WTC11 (cell line): ENCODE measurements around the gene SYT17.

Experiments
- AFF4 ChIP-seq: sonication (generic); formaldehyde crosslinking; IDR thresholded peaks from 2 replicates; pipeline ENCODE4 v1.8.1; 2023; ENCODE audit warnings: mild to moderate bottlenecking, missing genetic modification reagents, borderline replicate concordance
- ARID4B ChIP-seq: sonication (generic); formaldehyde crosslinking; IDR thresholded peaks from 2 replicates; pipeline ENCODE4 v1.8.0; 2023; ENCODE audit warnings: missing genetic modification reagents, mild to moderate bottlenecking, borderline replicate concordance
- ATF1 ChIP-seq: sonication (generic); formaldehyde crosslinking; IDR thresholded peaks from 2 replicates; pipeline ENCODE4 v1.8.1; 2023; ENCODE audit warnings: mild to moderate bottlenecking, moderate library complexity, missing genetic modification reagents
- ATF2 ChIP-seq: sonication (generic); formaldehyde crosslinking; IDR thresholded peaks from 2 replicates; pipeline ENCODE4 v1.8.1; 2022; ENCODE audit warnings: low read depth, missing genetic modification reagents, borderline replicate concordance
- CREB1 ChIP-seq: sonication (generic); formaldehyde crosslinking; IDR thresholded peaks from 2 replicates; pipeline ENCODE4 v1.8.0; 2023; ENCODE audit warnings: mild to moderate bottlenecking, missing genetic modification reagents
- CTCF ChIP-seq: fragments of 200-600 bp; IDR thresholded peaks from 2 replicates; pipeline ENCODE4 v1.8.0; 2022; ENCODE audit warnings: antibody characterized with exemption
- ETV6 ChIP-seq: sonication (generic); formaldehyde crosslinking; IDR thresholded peaks from 2 replicates; pipeline ENCODE4 v1.8.1; 2022; ENCODE audit warnings: mild to moderate bottlenecking, missing genetic modification reagents
- PRRX2 ChIP-seq: fragments of 250-450 bp; sonication (Bioruptor Pico); IDR thresholded peaks from 2 replicates; pipeline ENCODE4 v1.8.0; 2021; ENCODE audit warnings: mild to moderate bottlenecking
- RELA ChIP-seq: sonication (generic); formaldehyde crosslinking; IDR thresholded peaks from 2 replicates; pipeline ENCODE4 v1.8.1; 2022; ENCODE audit warnings: missing genetic modification reagents, mild to moderate bottlenecking, borderline replicate concordance
- RORB ChIP-seq: fragments of 250-450 bp; sonication (Bioruptor Pico); IDR thresholded peaks from 2 replicates; pipeline ENCODE4 v1.9.0; 2021; ENCODE audit warnings: mild to moderate bottlenecking
- USF2 ChIP-seq: sonication (generic); formaldehyde crosslinking; IDR thresholded peaks from 2 replicates; pipeline ENCODE4 v1.8.1; 2023; ENCODE audit warnings: mild to moderate bottlenecking, missing genetic modification reagents, moderate library complexity
- ZNF263 ChIP-seq: sonication (generic); formaldehyde crosslinking; IDR thresholded peaks from 2 replicates; pipeline ENCODE4 v1.8.1; 2022; ENCODE audit warnings: low read depth, mild to moderate bottlenecking, moderate library complexity, missing genetic modification reagents
- ZNF671 ChIP-seq: fragments of 250-450 bp; sonication (Bioruptor Pico); IDR thresholded peaks from 2 replicates; pipeline ENCODE4 v1.8.0; 2021; ENCODE audit warnings: mild to moderate bottlenecking

- TF ChIP-seq CTCF (no peak), CREB1 (CRISPR knock-in tag) (no peak), ETV6 (CRISPR knock-in tag) (no peak), RORB (CRISPR knock-in tag) (no peak), PRRX2 (CRISPR knock-in tag) (no peak), RELA (CRISPR knock-in tag) (no peak), ATF1 (CRISPR knock-in tag) (no peak), ZNF671 (no peak), ARID4B (CRISPR knock-in tag) (no peak), ATF2 (CRISPR knock-in tag) (no peak), AFF4 (no peak), USF2 (CRISPR knock-in tag) (no peak), ZNF263 (no peak)
These were observed 2.1 kb downstream of the SYT17 start for GRCh38 chr16:19170043-19170655.
